Measurements from ENCODE around the gene EFTUD2.

- TF ChIP-seq POLR2A (IDR thresholded peaks at IDR 0.05; ENCODE audit: low read depth, low read length) = peak; percentile 92
- TF ChIP-seq POLR2AphosphoS5 (IDR thresholded peaks at IDR 0.05; ENCODE audit: low read depth, low read length) = peak; percentile 93
- peak; percentile 75; the same call in 1 of the 2 replicates for TF ChIP-seq TAF1 (IDR thresholded peaks at IDR 0.05; ENCODE audit: borderline replicate concordance, low read depth, low read length)
These were observed at the start of gene EFTUD2 for GRCh38 chr17:44899074-44899782.
